Hypothalamus (tissue), 51 donors: ENCODE measurements around the gene FRMD6.
"Not testable (repeated sequence)": the region's sequence is repeated elsewhere in the genome, so short reads cannot be mapped to it uniquely, and the experiment has no call there.

Source experiments
- DNase-seq, 51 donors: peaks; one replicate each; lab custom pipeline; 2025; lab: John Stamatoyannopoulos, UW

FRMD6 gene

GRCh38 chr14:51765726-51766125 is 114.0 kb downstream of the FRMD6 start:
- not testable (repeated sequence) for DNase-seq

DNA sequence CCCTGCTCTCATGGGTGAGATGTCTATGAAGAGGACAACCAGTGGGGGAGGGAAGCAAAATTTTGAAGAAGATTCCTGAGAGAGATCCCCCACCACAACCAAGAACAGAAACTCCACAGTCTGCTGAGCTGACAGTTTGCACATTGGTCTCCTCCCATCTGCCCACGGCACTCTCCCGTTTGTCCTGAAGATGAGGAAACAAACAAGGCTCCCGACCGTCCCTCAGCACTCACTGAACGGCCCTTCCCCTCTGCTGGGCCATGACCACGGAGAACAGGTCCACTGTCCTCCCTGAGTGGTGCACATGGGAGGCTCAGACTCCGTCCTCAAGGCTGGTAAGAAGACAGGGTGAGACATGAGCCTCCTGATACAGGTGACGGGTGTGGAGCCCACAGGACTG is 114.9 kb downstream of the FRMD6 start:
- DNase-seq, result peak in 1 of 51 donors; percentile 1

DNA sequence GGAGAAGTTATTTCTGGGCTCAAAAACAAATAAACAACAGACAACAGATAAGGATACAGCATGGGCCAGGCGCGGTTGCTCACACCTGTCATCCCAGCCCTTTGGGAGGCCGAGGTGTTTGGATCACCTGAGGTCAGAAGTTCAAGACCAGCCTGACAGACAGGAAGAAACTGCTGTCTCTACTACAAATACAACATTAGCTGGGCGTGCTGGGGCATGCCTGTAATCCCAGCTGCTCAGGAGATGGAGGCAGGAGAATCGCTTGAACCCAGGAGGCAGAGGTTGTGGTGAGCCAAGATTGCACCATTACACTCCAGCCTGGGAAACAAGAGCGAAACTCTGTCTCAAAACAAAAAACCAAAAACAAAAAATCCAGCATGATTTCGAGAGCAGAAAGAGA is 117.6 kb downstream of the FRMD6 start:
- not testable (repeated sequence) for DNase-seq

DNA sequence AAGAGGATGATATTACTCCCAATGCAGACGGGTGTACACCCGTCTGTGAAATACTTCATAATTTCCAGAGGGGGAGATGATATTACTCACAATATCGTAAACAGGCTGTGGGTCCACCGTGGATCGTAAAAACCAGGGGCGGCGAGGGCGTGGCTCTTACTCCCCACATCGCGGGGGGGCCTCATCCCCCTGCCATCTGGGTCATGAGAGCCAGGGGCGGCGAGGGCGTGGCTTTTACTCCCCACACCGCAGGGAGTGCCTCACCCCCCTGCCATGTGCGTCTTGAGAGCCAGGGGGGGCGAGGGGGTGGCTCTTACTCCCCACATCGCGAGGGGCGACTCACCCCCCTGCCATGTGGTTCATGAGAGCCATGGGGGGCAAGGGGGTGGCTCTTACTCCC is 122.5 kb downstream of the FRMD6 start:
- DNase-seq, result no peak

GRCh38 chr14:51776102-51776894 is 124.6 kb downstream of the FRMD6 start:
- peak in 35 of 51 donors; percentile 2 to 62 (median 20) for DNase-seq

- DNase-seq, result peak in 44 of 51 donors; percentile 8 to 77 (median 38)
These were observed 128.4 kb downstream of the FRMD6 start for GRCh38 chr14:51780006-51780692.
